Stimulated activated CD8-positive, alpha-beta memory T cell treated with anti-CD3 and anti-CD28 coated beads, Interleukin-12 subunit alpha, Interleukin-12 subunit beta, amount 100 ng/mL, for 4 hours (primary cell): ENCODE data around the gene NMT1.

Experiments used
- DNase-seq: peaks from one replicate; pipeline ENCODE4 v3.0.0-alpha.2; 2020; ENCODE audit warnings: low read depth

The NMT1 gene

DNA sequence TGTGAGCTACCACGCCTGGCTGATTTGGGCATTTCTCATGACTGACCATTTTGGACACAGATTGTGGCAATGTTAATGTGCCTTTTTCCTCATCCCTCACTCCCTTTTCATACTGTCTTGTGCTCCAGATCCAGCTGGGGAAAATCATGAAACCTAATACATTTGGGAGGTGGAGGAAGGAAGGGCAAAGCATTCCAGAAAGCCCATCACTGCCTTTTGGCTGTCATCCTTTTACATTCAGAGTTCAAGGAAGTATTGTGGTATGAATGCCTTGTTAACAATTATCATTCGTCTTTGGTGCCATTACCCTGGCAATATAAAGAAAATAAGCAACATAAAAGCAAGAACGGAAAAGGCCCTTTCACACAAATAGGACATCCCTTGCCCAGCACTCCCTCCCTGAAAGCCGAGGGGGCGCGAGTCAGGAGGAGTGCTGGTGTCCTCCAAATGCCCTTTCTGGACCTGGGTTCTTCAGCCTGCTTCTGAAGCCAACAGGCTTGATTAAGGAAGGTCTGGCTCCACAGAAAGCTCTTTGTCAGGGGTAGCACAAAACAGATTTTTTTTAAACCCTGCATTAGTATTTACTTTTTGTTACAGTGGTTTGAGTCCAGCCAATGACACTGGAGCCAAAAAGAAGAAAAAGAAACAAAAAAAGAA, 20.1 kb downstream of the NMT1 start:
- no peak for DNase-seq

DNA sequence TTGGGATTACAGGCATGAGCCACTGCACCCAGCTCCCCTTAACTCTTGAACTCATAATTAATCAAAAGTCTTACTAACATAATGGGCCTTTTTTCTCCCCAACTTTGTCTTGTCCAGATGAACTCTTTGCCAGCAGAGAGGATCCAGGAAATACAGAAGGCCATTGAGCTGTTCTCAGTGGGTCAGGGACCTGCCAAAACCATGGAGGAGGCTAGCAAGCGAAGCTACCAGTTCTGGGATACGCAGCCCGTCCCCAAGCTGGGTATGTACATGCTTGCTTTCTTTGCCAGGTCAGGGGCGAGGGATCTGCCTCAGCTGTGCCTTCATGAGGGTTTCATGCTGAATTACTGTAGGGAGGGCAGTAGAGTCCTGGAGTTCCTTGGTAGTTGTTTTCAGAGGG, 25.3 kb downstream of the NMT1 start:
- no peak for DNase-seq

DNA sequence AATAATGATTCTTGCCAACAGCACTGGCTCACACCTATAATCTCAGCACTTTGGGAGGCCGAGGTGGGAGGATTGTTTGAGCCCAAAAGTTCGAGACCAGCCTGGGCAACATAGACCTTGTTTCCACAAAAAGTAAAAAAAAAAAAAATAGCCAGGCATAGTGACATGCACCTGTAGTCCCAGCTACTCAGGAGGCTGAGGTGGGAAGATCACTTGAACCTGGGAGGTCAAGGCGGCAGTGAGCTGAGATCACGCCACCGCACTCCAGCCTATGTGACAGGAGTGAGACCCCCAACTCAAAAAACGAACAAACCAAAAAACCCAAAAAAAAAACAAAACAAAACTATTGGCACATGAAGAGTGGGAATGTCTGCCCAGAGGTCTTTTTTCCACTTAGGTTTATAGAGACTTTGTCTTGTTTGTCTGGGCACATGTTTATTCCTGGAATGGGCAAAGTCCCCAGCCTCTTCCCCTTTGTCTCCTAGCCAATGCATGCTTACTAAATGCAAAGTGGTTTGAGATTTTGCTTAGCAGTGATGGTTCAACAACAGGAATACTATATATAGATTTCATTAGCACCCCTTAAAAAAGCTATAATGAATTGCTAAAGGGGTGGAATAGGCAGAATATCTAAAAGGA, 25.9 kb downstream of the NMT1 start:
- DNase-seq = no peak

DNA sequence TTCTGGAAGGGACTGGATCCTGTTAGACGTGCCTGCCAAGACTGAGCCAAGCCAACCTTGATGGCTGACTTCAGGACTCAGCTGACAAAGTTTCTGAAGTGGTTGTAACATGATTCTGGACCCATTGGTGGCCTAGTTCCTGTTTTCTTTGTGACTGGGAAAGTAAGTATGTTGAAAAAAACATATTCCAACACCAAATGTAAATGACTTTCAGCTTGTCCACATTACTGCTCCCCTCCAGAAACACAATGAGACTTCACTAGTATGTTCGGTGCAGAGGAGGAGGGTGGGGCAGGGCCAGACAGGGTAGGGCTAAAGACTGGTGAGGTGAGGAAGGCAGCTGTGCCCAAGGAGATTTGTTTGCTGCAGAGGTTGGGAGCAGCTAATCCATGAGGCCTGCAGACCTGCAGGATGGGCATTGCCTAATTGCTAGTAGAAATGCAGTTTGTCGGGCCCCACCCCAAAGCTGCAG, 26.4 kb downstream of the NMT1 start:
- no peak for DNase-seq

DNA sequence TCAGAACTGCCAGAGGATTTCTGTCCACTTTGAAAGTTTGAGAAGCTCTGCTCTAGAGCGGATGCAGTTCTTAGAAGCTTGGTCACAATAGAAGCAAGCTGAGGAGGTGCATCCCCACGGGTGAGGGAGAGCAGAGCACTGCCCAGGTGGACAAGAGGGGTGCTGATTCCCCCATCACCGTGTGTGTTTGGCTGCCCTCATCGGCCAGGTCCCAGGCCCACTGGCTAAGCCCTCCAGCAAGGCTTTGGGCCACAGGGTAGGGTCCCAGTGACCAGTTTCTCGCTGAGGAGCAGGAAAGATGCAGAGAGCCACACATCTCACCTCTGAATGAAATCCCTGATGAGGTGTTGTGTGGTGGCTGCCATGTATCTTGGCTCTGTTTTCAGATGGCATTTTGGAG, 26.9 kb downstream of the NMT1 start:
- no peak for DNase-seq

DNA sequence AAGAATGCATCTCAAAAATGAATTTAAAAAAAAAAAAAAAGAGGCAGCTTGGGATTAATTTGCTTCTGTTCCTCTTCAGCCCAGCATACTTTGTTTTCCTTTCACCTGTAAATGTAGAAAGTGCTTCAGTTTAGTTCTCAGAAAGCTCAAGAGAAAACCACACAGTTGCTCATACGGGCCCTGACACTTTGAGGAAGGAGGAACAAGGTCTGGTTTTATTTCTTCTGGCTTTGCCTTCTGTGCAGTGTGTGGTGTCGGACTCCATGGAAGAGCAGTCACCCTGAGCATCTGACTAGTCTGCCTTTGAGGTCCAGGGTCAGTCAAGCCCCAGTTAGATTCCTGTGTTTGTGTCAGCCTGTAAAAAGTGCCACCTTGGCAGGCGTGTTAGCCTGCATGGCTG, 27.6 kb downstream of the NMT1 start:
- no peak for DNase-seq

DNA sequence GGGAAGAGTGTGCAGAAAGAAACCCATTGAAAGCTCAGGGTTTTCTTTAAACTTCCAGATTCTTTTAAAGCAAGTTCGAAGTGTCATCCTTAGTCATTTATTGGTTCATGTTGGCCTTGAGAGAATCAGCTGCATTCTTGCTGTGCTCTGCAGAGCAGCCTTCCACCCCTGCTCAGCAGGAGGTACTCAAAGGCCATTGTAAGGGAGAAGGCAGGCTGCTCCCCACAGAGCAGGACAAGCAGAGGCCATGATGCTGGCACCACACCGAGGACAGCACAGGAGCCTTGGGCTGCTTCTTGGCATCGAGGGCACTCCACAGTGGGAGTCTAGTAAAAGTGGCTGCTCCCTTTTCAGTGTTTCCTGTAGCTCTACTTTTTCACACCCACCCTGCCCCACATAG, 29.6 kb downstream of the NMT1 start:
- no peak for DNase-seq

DNA sequence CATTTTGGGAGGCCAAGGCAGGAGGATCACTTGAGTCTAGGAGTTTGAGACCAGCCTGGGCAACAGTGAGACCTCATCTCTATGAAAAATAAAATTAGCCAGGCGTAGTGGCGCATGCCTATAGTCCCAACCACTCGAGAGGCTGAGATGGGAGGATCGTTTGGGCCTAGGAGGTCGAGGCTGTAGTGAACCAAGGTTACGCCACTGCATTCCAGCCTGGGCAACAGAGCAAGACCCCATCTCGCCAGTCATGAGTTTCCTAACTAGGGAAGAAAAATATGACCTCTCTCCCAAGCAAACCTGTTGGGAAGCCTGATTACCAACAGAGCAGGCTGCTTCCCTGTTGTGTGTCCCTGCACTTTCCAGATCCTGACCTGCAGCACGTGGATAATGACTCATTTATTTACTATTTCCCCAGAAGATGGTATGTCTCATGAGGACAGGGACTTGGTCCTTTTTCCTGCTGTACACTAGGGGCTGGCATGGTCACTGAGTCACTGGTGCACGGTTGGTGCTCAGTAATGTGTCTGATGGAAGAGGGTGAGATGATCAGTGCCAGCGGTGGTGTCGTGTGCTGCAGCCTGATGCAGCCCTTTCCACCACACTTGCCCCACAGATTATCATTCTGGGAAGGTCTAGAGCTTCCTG, 30.8 kb downstream of the NMT1 start:
- no peak for DNase-seq

DNA sequence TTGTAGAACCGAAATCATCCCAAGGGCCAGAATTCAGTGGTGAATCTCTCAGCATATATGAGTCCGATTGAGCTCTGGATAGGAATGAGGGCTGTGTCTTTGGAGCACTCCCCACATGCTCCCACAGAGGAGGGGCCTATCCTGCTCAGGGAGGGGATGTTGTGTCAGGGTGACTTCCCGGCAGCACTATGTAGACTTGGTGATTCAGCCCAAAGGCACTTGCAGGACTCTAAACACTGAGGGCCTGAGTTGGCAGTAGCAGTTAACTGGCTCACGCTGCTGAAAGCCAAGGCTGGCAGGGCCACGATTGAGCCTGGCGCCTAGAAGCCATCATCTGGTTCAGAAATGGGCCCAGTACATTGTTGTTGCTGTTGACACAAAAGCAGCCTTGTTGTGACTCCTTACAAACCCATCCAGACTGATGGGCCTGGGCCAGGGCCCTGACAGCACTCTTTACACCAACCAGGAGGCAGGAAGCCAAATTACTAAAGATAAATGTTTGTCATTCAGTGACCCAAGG, 31.9 kb downstream of the NMT1 start:
- no peak for DNase-seq

DNA sequence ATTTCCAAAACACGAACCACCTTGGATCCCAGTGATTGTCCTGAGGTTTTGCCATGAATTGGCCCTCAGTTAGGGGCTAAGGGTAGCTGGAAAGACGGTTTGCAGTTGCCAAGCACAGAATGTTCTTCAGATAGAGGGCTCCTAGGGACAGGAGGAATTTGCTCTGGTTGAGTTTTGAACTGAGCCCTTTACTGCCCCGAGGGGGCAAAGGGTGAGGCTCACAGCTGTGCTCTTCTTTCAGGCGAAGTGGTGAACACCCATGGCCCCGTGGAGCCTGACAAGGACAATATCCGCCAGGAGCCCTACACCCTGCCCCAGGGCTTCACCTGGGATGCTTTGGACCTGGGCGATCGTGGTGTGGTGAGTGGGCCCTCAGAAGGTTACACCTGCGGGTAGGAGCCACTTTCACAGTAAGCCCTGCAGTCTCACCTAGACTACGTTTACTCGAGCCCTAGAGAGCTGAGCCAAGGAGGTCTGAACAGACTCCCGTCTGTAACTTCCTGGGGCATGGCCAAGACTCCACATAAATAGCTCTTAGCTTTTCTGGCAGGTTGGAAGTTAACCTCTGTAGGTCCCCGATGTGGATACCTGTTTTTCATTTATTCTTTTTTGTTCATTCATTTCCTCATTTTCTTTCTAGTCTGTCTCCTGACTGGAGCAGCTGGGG, 32.5 kb downstream of the NMT1 start:
- DNase-seq = no peak

DNA sequence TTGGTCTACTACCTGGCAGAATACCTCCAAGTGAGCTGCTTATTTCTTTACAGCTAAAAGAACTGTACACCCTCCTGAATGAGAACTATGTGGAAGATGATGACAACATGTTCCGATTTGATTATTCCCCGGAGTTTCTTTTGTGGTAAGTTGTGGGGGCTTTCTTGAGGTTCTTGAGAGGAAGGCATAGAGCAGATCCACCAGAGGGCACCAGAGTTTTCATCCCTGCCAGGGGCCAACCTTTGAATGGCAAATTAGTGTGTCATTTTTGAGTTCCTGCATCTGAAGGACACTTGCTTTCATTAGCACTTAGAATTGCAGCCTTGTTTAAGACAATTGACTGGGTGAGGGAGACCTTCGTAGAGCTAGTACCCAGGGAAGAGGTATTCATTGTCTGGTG, 35.0 kb downstream of the NMT1 start:
- DNase-seq = no peak

DNA sequence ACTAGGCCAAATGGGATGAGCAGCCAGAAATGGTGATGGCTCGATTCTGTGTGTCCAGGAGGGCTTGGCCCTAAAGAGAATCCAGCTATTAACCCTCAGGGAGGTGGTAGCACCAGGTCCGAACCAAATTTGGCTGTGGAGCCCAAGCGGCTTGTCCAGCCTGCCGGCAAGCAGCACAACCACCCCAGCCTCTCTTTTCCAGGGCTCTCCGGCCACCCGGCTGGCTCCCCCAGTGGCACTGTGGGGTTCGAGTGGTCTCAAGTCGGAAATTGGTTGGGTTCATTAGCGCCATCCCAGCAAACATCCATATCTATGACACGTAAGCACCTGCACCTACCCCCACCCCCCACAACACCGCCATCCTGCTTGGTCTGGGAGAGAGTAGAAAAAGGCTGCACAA, 35.8 kb downstream of the NMT1 start:
- DNase-seq = no peak

DNA sequence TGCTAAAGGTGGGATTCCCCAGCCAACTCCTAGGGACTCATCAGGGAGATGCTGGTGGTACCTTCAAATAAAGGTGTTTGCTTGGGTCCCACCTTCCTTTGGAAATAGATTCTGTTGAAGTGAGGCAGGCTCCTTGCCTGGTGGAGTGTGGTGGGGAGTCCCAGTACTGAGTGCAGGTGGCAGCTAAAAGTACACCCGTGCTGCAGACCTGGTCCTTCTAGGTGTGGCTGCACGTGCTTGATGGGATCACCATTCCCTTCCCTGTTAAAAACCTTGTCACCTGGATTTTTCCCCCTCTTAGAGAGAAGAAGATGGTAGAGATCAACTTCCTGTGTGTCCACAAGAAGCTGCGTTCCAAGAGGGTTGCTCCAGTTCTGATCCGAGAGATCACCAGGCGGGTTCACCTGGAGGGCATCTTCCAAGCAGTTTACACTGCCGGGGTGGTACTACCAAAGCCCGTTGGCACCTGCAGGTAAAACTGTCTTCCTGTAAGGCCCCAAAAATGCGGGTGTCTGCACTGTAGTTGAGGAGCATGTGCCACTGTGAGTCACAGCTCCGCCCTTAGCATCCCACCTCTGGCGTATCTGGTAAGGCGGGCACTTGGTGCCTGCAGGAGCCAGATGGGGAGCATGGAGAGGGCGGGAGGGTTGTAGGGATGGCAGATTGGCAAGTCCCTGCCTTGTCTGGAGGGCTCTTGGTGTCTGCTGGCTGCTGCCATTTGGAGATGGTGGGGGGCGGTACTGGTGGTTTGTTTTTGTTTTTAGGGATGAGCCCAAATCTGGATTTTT, 37.2 kb downstream of the NMT1 start:
- DNase-seq = no peak

DNA sequence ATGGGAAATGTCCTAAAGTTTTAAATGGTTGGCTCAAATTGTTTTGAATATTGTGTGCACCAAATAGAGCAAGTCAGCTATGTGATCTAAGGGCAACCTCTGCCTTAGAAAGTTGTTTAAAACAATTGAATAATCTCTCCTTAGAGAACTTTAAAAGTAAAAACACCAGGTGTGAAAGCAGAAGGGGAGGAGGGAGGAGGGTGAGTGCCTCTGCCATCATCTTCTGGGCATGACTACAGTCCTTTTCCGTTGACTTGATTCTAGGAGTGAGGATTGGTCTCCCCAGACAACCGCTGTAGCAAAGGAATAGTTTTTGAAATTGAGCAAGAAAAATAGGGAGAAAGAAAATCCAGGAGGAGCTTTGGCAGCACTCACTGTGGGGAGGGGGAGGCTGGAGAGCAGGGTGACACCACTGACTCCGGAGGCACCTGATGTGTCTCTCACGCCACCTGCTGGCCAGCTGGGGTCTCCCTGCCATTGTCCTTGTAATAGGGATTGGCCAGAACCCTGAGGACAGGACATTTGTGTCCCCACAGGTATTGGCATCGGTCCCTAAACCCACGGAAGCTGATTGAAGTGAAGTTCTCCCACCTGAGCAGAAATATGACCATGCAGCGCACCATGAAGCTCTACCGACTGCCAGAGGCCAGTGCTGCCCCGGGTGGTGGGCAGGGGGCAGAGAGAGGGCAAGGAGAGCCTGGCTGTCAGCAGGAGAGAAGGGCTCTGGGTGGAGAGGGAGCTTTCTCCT, 37.9 kb downstream of the NMT1 start:
- peak; percentile 46 for DNase-seq

DNA sequence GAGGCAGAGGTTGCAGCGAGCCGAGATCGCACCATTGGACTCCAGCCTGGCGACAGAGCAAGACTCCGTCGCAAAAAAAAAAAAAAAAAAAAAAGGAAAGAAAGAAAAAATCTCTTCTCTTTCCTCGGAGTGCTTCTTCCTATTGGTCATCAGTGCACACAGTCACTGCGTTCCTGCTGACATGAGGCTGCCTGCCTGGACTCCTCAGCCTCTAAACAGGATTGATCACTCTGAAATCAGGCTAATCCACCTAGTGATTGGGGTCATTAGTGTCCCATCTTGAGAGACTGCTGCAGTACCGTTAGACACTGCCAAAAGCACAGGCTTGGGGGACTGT, 40.4 kb downstream of the NMT1 start:
- DNase-seq = no peak

DNA sequence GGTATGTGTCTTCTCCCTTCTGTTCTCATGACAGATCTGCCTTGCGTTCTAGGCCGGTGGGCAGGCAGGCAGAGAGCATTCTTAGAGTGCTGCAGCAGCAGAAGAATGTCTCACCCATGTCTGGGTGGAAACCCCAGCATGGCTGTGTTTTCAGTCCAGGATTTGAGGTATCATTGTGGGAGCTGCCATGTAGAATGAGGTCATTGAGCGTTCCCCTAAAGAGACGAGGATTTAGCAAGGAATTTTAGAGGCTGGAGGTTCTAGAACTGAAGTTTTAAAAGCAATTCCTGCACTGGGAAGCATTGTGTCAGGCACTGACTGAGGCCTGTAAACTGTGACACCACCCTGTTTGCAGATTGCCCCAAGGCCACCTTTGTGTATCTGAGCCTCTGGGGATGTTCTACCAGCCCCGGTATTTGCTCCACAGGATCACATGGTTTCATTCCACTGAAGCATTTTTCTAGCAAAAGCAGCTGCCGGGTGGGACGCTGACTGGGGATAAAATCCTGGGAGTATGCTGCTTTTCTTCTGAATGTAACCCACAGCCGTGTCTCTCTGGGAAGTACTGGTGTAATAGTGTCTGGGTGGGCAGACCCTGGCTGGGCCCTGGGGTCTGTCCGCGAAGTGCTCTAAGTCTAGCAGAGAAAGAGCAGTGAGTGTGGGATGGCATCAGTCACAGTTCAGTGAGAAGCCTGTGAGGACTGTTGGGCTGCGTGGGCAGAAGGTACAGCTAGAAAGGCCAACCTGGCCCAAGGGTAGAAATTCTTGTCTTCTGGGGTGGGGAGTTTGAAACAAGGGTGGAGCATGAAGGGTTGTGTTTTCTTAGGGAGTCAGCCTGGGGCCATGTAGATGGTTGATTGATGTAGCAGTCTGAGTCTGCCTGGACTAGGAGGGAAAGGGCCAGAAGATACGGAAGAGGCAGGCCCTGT, 41.0 kb downstream of the NMT1 start:
- no peak for DNase-seq

DNA sequence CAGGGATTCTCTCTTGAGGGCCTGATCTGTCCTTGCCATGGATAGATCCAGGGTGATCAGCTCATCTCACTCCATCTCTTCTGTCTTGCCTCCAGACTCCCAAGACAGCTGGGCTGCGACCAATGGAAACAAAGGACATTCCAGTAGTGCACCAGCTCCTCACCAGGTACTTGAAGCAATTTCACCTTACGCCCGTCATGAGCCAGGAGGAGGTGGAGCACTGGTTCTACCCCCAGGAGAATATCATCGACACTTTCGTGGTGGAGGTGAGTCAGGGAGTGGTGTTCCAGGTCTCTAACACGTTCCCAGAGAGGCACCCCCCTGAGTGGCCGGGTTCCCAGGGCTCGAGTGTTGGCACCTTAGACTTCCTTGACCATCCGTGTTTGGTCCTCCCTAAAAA, 41.7 kb downstream of the NMT1 start:
- DNase-seq = no peak

DNA sequence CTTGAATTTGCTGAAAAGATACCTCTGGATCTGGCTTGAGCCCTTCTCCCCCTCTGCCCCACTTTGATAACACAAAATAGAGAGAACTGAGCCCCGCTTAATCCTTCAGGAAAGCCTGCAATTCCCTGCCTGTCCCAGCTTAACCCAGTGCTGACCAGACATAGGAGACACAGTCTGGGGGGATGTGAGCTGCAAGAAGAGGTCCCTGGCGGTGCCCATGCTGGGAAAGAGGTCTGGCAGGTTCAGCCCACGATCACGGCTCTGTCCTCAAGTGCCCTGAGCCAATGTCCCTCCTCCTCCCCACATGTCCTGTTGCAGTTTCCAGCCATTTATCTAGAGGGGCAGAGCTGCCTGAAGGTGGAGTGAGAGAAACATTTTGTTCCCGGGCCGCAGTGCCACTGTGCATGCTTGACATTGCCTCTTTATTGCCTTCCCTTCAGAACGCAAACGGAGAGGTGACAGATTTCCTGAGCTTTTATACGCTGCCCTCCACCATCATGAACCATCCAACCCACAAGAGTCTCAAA, 42.2 kb downstream of the NMT1 start:
- DNase-seq = no peak

DNA sequence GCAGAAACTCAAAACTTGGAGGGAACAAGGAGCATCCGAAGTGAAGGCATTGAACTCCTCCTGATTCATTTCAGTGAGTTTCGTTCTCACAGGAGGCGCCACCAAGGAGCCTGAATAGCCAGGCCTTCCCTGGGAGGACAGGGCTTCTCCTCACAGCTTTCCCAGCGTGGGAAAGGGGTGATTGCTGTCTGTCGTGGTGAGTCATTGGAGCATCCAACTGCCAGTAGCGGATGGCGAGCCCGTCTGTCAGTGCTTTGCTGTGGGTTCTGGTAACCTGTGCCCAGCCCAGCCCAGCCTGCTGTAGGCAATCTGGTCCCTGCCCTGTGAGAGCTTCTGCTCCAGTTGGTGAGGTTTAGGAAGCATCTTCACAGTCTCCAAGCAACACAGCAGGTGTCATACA, 42.9 kb downstream of the NMT1 start:
- DNase-seq = no peak

DNA sequence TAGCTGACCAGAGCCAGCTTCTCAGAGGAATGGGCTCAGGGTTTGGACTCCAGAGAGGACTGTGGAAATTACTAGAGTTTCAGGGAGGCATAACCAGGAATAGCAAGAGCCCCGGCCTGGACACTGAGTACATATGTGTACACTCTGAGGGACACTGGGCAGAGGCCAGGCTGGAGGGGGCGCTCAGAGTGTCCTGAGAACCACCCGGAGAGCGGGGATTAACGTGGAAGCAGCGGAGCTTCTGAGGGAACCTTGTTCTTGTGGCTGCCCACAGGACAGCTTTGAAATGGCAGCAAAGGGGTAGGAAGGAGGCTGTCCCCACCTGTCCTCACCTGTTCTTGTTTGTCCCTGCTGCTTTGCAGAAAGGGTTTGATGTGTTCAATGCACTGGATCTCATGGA, 43.4 kb downstream of the NMT1 start:
- no peak for DNase-seq
